ENCODE results near the gene COX4I1. TPM values are rescaled to one million over a fixed set of nuclear protein-coding genes. Genes with fewer than 3 reads are reported as not detected.
A peak's percentile ranks its signal among the peaks of the same experiment; 100 is the strongest.

COX4I1 gene
- total and polyA plus RNA-seq, 10 of the 15 experiments (the other 5 are each of a cell fraction or from before 2014, with no cell fraction given) = 480 to 1,889 (median 872) TPM

GRCh38 chr16:85829751-85830445 is 30.4 kb downstream of the COX4I1 start:
- RAD21 ChIA-PET (ENCODE audit: unreplicated experiment) = no interaction called here
- H3K79me2 ChIP-seq (ENCODE audit: control insufficient read depth, insufficient read depth, low read length) = no peaks in the 10 kb centered on the region
- 0 out of 2 replicates have a peak overlapping the region, but pooled peaks have one; percentile 28 for H2AFZ ChIP-seq (ENCODE audit: control insufficient read depth, low read depth, low read length)
- FAIRE-seq (no peak), ATAC-seq (no peak), DNase-seq (ENCODE audit: low read depth, low spot score) (no peak)
- no peak overlapping the region for H3K27ac ChIP-seq (ENCODE audit: control insufficient read depth, insufficient read depth)
- CTCF ChIA-PET = interaction anchor here (1.0 to 1.5 kb wide), 3 partner anchors 9 to 186 kb away, joined by 3 to 7 read pairs (median 3); no protein-coding TSS in a partner anchor
- in situ Hi-C loops (cut with MboI) (no loop called here), intact Hi-C loops (cut with micrococcal nuclease; ENCODE audit: unreplicated experiment) (no loop called here)
- SMC1A ChIA-PET (ENCODE audit: uncharacterized antibody, unreplicated experiment) = interaction anchor here (1.3 to 1.4 kb wide), 3 partner anchors 15 to 154 kb away, joined by 3 read pairs; no protein-coding TSS in a partner anchor
- TF ChIP-seq EED (IDR thresholded peaks at IDR 0.05; ENCODE audit: low read depth) = peak; percentile 20; the same call in 1 of the 2 replicates
- peak; percentile 27; the same call in 1 of the 2 replicates for TF ChIP-seq RUNX3 (IDR thresholded peaks at IDR 0.05; ENCODE audit: low read length)
- TF ChIP-seq SPI1 (IDR thresholded peaks at IDR 0.05; ENCODE audit: borderline replicate concordance, insufficient read depth, low read depth, low read length) = peak; percentile 11; the same call in 1 of the 2 replicates
- no peak for TF ChIP-seq KAT2A (conservative IDR thresholded peaks at IDR 0.05; ENCODE audit: control insufficient read depth, low read depth, low read length)
- no peaks in the 10 kb centered on the region for H4K20me1 ChIP-seq (ENCODE audit: control insufficient read depth, insufficient read depth)
- H3K4me2 ChIP-seq (ENCODE audit: control insufficient read depth, insufficient read depth) = no peak overlapping the region
- no peak overlapping the region for H3K9ac ChIP-seq (ENCODE audit: control insufficient read depth, insufficient read depth, low read length)
- no peak overlapping the region for H3K4me3 ChIP-seq
- no TSS peak for BruUV-seq (replicated peaks)
- POLR2A ChIA-PET = no interaction called here
- H3K4me1 ChIP-seq (ENCODE audit: control insufficient read depth, insufficient read depth, low read length) = peaks cover 12% of the 10 kb centered on the region
- H3K9me3 ChIP-seq (replicated peaks; ENCODE audit: control insufficient read depth, insufficient read depth, low read length) = no peaks in the 10 kb centered on the region; the same call in 2 of the 3 replicates
- no peaks in the 10 kb centered on the region for H3K36me3 ChIP-seq (ENCODE audit: control insufficient read depth in 2 of 2, insufficient read depth in 2 of 2, low read length in 1 of 2)
- 20% methylated on average over 24 of the region's 24 CpGs for WGBS (ENCODE audit: insufficient coverage, insufficient replicate concordance, low lambda C conversion rate, missing lambda C conversion rate)
- no peaks in the 10 kb centered on the region; a peak in 1 of 4 replicates for H3K27me3 ChIP-seq (replicated peaks in 1 of 2; ENCODE audit: control insufficient read depth in 2 of 2, insufficient read depth in 2 of 2, low read length in 1 of 2)

GRCh38 chr16:85830821-85831220 is 31.3 kb downstream of the COX4I1 start:
- TF ChIP-seq CREM (IDR thresholded peaks at IDR 0.05; ENCODE audit: low read depth) = no peak
- in situ Hi-C loops (cut with MboI) (no loop called here), intact Hi-C loops (cut with micrococcal nuclease; ENCODE audit: unreplicated experiment) (no loop called here)
- H3K4me1 ChIP-seq (ENCODE audit: control insufficient read depth, insufficient read depth, low read length) = peaks cover 12% of the 10 kb centered on the region
- H3K36me3 ChIP-seq (ENCODE audit: control insufficient read depth in 2 of 2, insufficient read depth in 2 of 2, low read length in 1 of 2) = no peaks in the 10 kb centered on the region
- H2AFZ ChIP-seq (ENCODE audit: control insufficient read depth, low read depth, low read length) = no peak overlapping the region
- H3K4me3 ChIP-seq = no peak overlapping the region
- no peak overlapping the region for H3K4me2 ChIP-seq (ENCODE audit: control insufficient read depth, insufficient read depth)
- no TSS peak for BruUV-seq (replicated peaks)
- no peak for DNase-seq (ENCODE audit: low read depth, low spot score)
- no peaks in the 10 kb centered on the region; a peak in 2 of 4 replicates for H3K27me3 ChIP-seq (replicated peaks in 1 of 2; ENCODE audit: control insufficient read depth in 2 of 2, insufficient read depth in 2 of 2, low read length in 1 of 2)
- RAD21 ChIA-PET (ENCODE audit: unreplicated experiment) = no interaction called here
- no peak for FAIRE-seq
- 84% methylated on average over 9 of the region's 9 CpGs for WGBS (ENCODE audit: insufficient coverage, insufficient replicate concordance, low lambda C conversion rate, missing lambda C conversion rate)
- H4K20me1 ChIP-seq (ENCODE audit: control insufficient read depth, insufficient read depth) = no peaks in the 10 kb centered on the region
- no peak overlapping the region for H3K27ac ChIP-seq (ENCODE audit: control insufficient read depth, insufficient read depth)
- POLR2A ChIA-PET = no interaction called here
- no peak overlapping the region for H3K9ac ChIP-seq (ENCODE audit: control insufficient read depth, insufficient read depth, low read length)
- H3K9me3 ChIP-seq (replicated peaks; ENCODE audit: control insufficient read depth, insufficient read depth, low read length) = no peaks in the 10 kb centered on the region; the same call in 2 of the 3 replicates
- SMC1A ChIA-PET (ENCODE audit: uncharacterized antibody, unreplicated experiment) = interaction anchor here (1.0 to 1.4 kb wide), 4 partner anchors 10 to 153 kb away, joined by 3 to 4 read pairs (median 3); no protein-coding TSS in a partner anchor
- H3K79me2 ChIP-seq (ENCODE audit: control insufficient read depth, insufficient read depth, low read length) = no peaks in the 10 kb centered on the region
- CTCF ChIA-PET = interaction anchor here (0.9 to 1.5 kb wide), 3 partner anchors 10 to 185 kb away, joined by 3 to 7 read pairs (median 3); no protein-coding TSS in a partner anchor
- ATAC-seq = no peak

Measured in GM12878 (cell line).